Astrocyte of the cerebellum (primary cell): ENCODE results near the gene NEBL.

ENCODE experiments used
- DNase-seq: peaks from one replicate; pipeline ENCODE4 v3.0.0-alpha.2; 2011; ENCODE audit warnings: low read depth
- H3K4me3 ChIP-seq: 2 replicates; pipeline ENCODE4 v1.5.1; 2011; ENCODE audit warnings: mild to moderate bottlenecking, low read depth, low read length, moderate library complexity
- CTCF ChIP-seq: IDR thresholded peaks from 2 replicates; pipeline ENCODE4 v1.5.1; 2012; ENCODE audit warnings: low read length, low read depth, moderate library complexity, mild to moderate bottlenecking; ENCODE audit errors: missing control alignments
- in situ Hi-C: cut with HindIII; loops from 2 replicates; pipeline ENCODE4 v1.10.0; 2017; ENCODE audit warnings: low sequenced_read_pairs

The NEBL gene

GRCh38 chr10:20795391-20795790 lies 101.7 kb downstream of the NEBL start:
- in situ Hi-C loops: no loop called here
- no peak for DNase-seq
- H3K4me3 ChIP-seq: no peak overlapping the region
- TF ChIP-seq CTCF: no peak

DNA sequence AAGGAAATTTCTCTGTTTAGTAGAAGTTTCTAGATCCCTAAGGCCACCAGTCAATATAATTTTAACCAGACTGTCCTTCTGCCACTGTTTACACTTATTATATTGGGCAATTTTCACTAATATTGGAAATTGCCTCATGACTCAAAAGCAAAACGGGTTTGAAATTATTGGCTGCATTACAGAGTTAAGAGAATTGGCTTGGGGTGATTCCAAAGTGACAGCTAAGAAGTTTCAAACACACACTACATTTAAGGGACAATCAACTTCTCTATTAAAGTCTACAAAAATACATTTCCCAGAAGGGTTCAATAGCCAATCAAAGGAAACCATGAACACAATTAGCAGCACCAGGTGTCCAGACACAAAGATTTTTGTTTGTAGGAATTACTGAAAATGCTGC lies 111.9 kb downstream of the NEBL start:
- in situ Hi-C loops: no loop called here
- no peak overlapping the region for H3K4me3 ChIP-seq
- no peak for TF ChIP-seq CTCF
- no peak for DNase-seq

DNA sequence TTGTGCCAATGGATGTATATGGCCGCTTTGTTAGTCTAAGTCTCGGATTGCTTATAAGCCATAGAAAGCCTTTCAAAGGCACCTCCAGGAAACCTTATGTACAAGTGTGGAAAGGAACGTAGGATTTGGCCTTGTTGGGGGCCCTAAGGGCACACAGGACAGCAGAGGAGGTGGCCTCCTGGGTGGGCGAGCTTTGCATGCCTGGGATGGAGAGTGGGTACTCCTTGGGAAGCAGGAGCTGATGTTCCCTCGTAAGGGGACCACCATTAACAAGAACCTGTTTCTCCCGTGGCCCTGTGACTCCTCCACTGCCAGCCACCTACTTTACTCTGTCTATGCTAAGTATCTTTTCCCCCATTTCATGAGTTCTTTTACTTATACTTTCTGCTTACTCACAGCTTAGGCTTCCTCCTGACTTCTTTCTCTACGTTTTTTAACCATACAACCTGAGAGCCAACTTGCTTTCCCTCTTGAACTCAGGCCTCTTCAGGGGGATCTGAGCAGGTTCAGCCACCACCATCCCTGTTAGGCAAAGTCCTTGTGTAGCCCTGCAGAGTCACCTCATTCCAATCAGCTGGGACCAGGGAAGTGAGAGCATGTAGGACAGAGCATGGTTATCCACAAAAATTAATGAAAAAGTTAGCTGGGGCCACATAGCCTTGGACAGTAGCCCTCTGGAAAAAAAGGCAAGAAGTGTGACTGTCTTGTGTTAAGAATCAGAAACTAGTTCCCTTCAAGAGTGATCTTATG lies 118.9 kb downstream of the NEBL start:
- no peak overlapping the region for H3K4me3 ChIP-seq
- in situ Hi-C loops: no loop called here
- no peak for TF ChIP-seq CTCF
- no peak for DNase-seq

GRCh38 chr10:20776384-20777118 lies 120.6 kb downstream of the NEBL start:
- in situ Hi-C loops: no loop called here
- no peak overlapping the region for H3K4me3 ChIP-seq
- TF ChIP-seq CTCF: no peak
- no peak for DNase-seq

DNA sequence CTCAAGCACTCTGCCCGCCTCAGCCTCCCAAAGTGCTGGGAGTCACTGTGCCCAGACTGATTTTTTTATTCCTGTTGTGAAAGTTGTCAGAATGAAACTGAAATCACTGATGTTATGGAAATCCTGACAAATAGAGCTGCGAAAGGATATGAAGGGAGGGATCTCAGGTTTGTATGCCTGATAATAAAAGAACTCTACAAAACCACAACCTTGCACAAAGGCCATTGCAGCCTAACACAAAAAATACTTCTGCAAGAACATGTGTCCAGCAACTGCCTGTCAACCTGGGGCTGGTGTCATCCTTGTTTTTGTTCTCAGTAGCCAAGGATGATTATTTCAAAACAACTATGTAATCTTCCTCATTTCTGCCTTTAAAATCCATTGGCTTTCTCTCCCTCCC lies 126.1 kb downstream of the NEBL start:
- no peak for DNase-seq
- no peak overlapping the region for H3K4me3 ChIP-seq
- in situ Hi-C loops: no loop called here
- no peak for TF ChIP-seq CTCF

GRCh38 chr10:20769481-20769880 lies 127.6 kb downstream of the NEBL start:
- no peak for DNase-seq
- in situ Hi-C loops: no loop called here
- TF ChIP-seq CTCF: no peak
- H3K4me3 ChIP-seq: no peak overlapping the region
